C4-2B (cell line): Measurements from ENCODE around the gene PCLO.
A peak's percentile ranks its signal among the peaks of the same experiment; 100 is the strongest.

Source experiments
- H3K27ac ChIP-seq: fragments of 450-650 bp; 2 replicates; pipeline ENCODE4 v1.5.1; 2017
- CTCF ChIP-seq: fragments of 450-650 bp; conservative IDR thresholded peaks from 2 replicates; pipeline ENCODE4 v1.5.1; 2017; ENCODE audit warnings: mild to moderate bottlenecking
- ZFX ChIP-seq: fragments of 450-650 bp; IDR thresholded peaks from 2 replicates; pipeline ENCODE4 v1.6.1; 2017

The PCLO gene

GRCh38 chr7:83178066-83178465 is 15.4 kb upstream of the PCLO start:
- TF ChIP-seq ZFX = no peak
- TF ChIP-seq CTCF = no peak
- H3K27ac ChIP-seq = no peak overlapping the region

DNA sequence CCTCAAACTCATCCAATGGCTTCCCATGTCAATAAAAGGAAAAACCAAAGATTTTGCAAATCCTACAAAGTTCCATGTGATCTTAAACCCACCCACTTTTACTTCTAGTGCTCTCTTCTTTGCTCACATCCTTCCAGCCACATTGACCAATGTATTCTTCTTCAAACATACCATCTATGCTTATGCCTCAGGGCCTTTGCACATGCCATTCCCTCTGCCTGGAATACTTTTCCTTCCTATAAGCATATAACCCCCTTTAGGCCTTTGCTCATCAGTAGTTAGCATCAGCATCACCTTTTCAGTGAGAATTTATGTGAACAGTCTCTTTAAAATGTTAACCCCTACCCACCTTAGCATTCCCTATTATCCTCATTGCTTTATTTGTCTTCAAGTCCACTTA is 11.0 kb upstream of the PCLO start:
- TF ChIP-seq ZFX (no peak), CTCF (no peak)
- no peak overlapping the region for H3K27ac ChIP-seq

DNA sequence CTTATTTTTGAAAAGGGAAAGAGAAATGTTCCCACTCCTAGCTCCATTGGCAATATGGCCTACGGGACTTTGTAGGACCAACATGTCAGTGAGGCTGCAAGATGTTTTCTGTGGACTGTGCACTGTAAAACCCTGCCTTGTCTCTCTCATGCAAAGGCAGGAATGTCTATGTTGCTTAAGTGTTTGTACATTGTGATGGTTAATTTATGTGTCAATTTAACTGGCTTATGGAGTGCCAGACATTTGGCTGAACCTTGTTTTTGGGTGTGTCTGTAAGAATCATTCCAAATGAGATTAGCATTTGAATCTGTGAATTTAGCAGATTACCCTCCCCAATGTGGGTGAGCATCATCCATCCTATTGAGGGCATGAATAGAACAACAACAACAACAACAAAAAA is 4.1 kb upstream of the PCLO start:
- no peak for TF ChIP-seq ZFX
- no peak for TF ChIP-seq CTCF
- H3K27ac ChIP-seq = no peak overlapping the region

GRCh38 chr7:83161899-83162401 is 734 bp downstream of the PCLO start:
- no peak for TF ChIP-seq ZFX
- no peak for TF ChIP-seq CTCF
- peak overlapping the region; percentile 54 for H3K27ac ChIP-seq

DNA sequence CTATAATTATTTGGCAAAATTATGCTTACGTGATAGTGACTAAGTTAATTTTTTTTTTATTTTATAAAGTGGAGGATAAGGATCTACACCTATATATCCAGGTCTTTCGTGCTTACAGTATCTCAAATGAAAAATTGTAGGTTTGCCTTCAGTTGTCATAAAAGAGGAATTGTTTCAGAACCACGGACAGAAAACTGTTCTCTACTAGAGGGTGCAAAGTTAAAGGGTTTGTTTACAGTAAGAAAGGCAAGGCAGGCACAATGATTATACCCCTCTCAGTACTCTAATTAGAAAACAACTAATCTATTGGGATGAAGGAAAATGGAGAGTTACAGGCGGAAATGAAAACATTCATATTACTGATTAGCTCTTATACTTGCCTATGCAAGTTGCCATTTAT is 1.5 kb downstream of the PCLO start:
- no peak overlapping the region for H3K27ac ChIP-seq
- TF ChIP-seq ZFX (no peak), CTCF (no peak)

DNA sequence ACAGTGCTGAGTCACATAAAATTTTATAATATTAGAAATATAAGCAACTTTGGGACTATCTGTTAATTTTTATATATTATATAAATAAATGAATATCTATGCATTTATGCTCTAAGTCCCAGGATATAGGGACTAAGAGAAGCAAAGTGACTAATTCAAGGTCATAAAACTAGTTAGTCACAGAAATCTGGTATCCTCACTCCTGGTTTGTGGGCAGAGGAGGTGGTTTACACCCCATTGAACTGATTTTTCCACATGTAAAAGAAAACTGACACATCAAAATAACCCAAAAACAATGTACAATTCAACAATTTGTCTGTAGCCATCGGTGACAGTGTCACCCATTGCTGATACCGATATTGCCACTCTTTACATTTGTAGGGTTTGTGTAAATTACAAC is 3.0 kb downstream of the PCLO start:
- no peak overlapping the region for H3K27ac ChIP-seq
- TF ChIP-seq ZFX (no peak), CTCF (no peak)

GRCh38 chr7:83156006-83156405 is 6.7 kb downstream of the PCLO start:
- H3K27ac ChIP-seq = no peak overlapping the region
- TF ChIP-seq CTCF (no peak), ZFX (no peak)

DNA sequence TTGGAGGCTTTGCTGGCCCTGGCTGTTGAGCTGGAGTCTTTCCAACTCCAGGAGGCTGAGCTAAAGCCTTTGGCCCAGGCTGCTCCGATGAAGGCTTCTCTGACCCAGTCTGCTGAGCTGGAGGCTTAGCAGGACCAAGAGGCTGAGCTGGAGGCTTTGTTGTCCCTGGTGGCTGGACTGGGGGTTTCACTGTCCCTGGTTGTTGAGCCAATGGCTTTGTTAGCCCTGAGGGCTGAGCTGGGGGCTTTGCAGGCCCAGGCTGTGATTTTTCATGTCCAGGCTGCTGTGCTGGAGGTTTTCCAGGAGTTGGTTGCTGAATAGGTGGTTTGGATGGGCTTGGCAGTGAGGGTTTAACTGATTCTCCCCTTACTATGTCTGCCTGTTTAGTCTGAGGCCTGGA is 7.3 kb downstream of the PCLO start:
- TF ChIP-seq ZFX (no peak), CTCF (no peak)
- no peak overlapping the region for H3K27ac ChIP-seq
